Measurements from ENCODE around the gene WSCD1.

WSCD1 gene

GRCh38 chr17:6067060-6067459 lies 3.1 kb upstream of the WSCD1 start:
- no peak overlapping the region for H3K4me3 ChIP-seq (replicated peaks; ENCODE audit: low read depth, low read length)
- H3K36me3 ChIP-seq (ENCODE audit: control insufficient read depth, insufficient read depth, low read length), result no peaks in the 10 kb centered on the region
- no peaks in the 10 kb centered on the region; the same call in 1 of the 2 replicates for H3K27me3 ChIP-seq (replicated peaks; ENCODE audit: control insufficient read depth, insufficient read depth, low read length)
- no peak for DNase-seq (ENCODE audit: extremely low read depth, insufficient read length)
- TF ChIP-seq CTCF (IDR thresholded peaks at IDR 0.05; ENCODE audit: insufficient read depth, low read length, poor library complexity, severe bottlenecking), result no peak

GRCh38 chr17:6070430-6070912 lies 292 bp downstream of the WSCD1 start:
- Histone ChIP-seq H3K4me3 (replicated peaks; ENCODE audit: low read depth, low read length) (no peak overlapping the region), H3K27me3 (replicated peaks; ENCODE audit: control insufficient read depth, insufficient read depth, low read length) (peaks cover 1% of the 10 kb centered on the region; the same call in 1 of the 2 replicates), H3K36me3 (ENCODE audit: control insufficient read depth, insufficient read depth, low read length) (no peaks in the 10 kb centered on the region)
- DNase-seq (ENCODE audit: extremely low read depth, insufficient read length), result no peak
- no peak for TF ChIP-seq CTCF (IDR thresholded peaks at IDR 0.05; ENCODE audit: insufficient read depth, low read length, poor library complexity, severe bottlenecking)

- no peak for DNase-seq (ENCODE audit: extremely low read depth, insufficient read length)
- Histone ChIP-seq H3K27me3 (replicated peaks; ENCODE audit: control insufficient read depth, insufficient read depth, low read length) (peaks cover 1% of the 10 kb centered on the region), H3K4me3 (replicated peaks; ENCODE audit: low read depth, low read length) (no peak overlapping the region), H3K36me3 (ENCODE audit: control insufficient read depth, insufficient read depth, low read length) (no peaks in the 10 kb centered on the region)
- no peak for TF ChIP-seq CTCF (IDR thresholded peaks at IDR 0.05; ENCODE audit: insufficient read depth, low read length, poor library complexity, severe bottlenecking)
These were observed 833 bp downstream of the WSCD1 start for GRCh38 chr17:6070913-6071511.

GRCh38 chr17:6071528-6072065 lies 1.4 kb downstream of the WSCD1 start:
- no peak for DNase-seq (ENCODE audit: extremely low read depth, insufficient read length)
- no peaks in the 10 kb centered on the region for H3K36me3 ChIP-seq (ENCODE audit: control insufficient read depth, insufficient read depth, low read length)
- no peak overlapping the region for H3K4me3 ChIP-seq (replicated peaks; ENCODE audit: low read depth, low read length)
- H3K27me3 ChIP-seq (replicated peaks; ENCODE audit: control insufficient read depth, insufficient read depth, low read length), result peaks cover 1% of the 10 kb centered on the region
- no peak for TF ChIP-seq CTCF (IDR thresholded peaks at IDR 0.05; ENCODE audit: insufficient read depth, low read length, poor library complexity, severe bottlenecking)

GRCh38 chr17:6072157-6072556 lies 2.0 kb downstream of the WSCD1 start:
- DNase-seq (ENCODE audit: extremely low read depth, insufficient read length), result no peak
- Histone ChIP-seq H3K36me3 (ENCODE audit: control insufficient read depth, insufficient read depth, low read length) (no peaks in the 10 kb centered on the region), H3K4me3 (replicated peaks; ENCODE audit: low read depth, low read length) (no peak overlapping the region), H3K27me3 (replicated peaks; ENCODE audit: control insufficient read depth, insufficient read depth, low read length) (peaks cover 1% of the 10 kb centered on the region)
- no peak for TF ChIP-seq CTCF (IDR thresholded peaks at IDR 0.05; ENCODE audit: insufficient read depth, low read length, poor library complexity, severe bottlenecking)
